Liver (tissue), 5 donors: ENCODE measurements around the gene DAO. TPM values are rescaled to one million over a fixed set of nuclear protein-coding genes. Genes with fewer than 3 reads are reported as not detected.

ENCODE experiments used
- polyA plus RNA-seq, 2 donors: library from polyadenylated mRNA; stranded (reverse) in 1 of 2; unstranded in 1 of 2; fragments of 200-250 nt in 1 of 2; fragments of >200 nt in 1 of 2; fragmentation: Nextera tagmentation in 1 of 2; extraction: Ambion mirVana in 1 of 2; gene quantifications; one replicate each; pipeline versions ENCODE4 v1.2.1 to v1.2.3, GENCODE V29; 2013 to 2015
- small RNA-seq: library from RNA; depleted of rRNA; stranded (forward); fragments of <200 nt; gene quantifications from one replicate; pipeline ENCODE3, GENCODE V24; 2014
- total RNA-seq, 2 donors: library from RNA; depleted of rRNA; stranded (reverse); fragments of >200 nt; gene quantifications; one replicate each; pipeline ENCODE4 v1.2.3, GENCODE V29; 2014
- donor health status: healthy.
- donor health status: healthy.
- donor health status: healthy.

The DAO gene
- total and polyA plus RNA-seq, 4 donors, result 0.84 to 51.4 (median 22.9) TPM

Small RNAs within 50 kb of the gene (small RNA-seq; reads per million reads assigned to genes)
- gene MIR619, result not detected
- not detected for gene RNU6-361P

Other genes starting within 250 kb of the DAO start
- gene SELPLG, start 246.2 kb upstream of the DAO start, total RNA-seq, result 1 to 10 TPM; 4.8 to 9.6 TPM
- 1 to 10 TPM; 2.1 to 4.8 TPM for gene SELPLG, start 246.2 kb upstream of the DAO start, polyA plus RNA-seq
- 10 to 100 TPM; 45.8 to 58.6 TPM for gene CORO1C, start 148.6 kb upstream of the DAO start, total RNA-seq
- gene CORO1C, start 148.6 kb upstream of the DAO start, polyA plus RNA-seq, result 10 to 100 TPM; 23.2 to 38.1 TPM
- 1 to 10 TPM; 4.7 to 8.5 TPM for gene SSH1, start 22.5 kb upstream of the DAO start, total RNA-seq
- 1 to 10 TPM; 4.5 to 5.6 TPM for gene SSH1, start 22.5 kb upstream of the DAO start, polyA plus RNA-seq
- not detected for gene SVOP, start 141.0 kb downstream of the DAO start, total RNA-seq
- under 1 TPM in 1 of 2 donors, not detected in 1; 0.10 TPM for gene SVOP, start 141.0 kb downstream of the DAO start, polyA plus RNA-seq
- 10 to 100 TPM in 1 of 2 donors, 1 to 10 TPM in 1; 6.4 to 12.1 TPM for gene USP30, start 172.5 kb downstream of the DAO start, total RNA-seq
- 10 to 100 TPM in 1 of 2 donors, 1 to 10 TPM in 1; 7.8 to 11.0 TPM for gene USP30, start 172.5 kb downstream of the DAO start, polyA plus RNA-seq
- 10 to 100 TPM in 1 of 2 donors, 1 to 10 TPM in 1; 6.8 to 24.2 TPM for gene ALKBH2, start 213.4 kb downstream of the DAO start, total RNA-seq
- 10 to 100 TPM; 15.7 to 24.7 TPM for gene ALKBH2, start 213.4 kb downstream of the DAO start, polyA plus RNA-seq
- 10 to 100 TPM in 1 of 2 donors, 1 to 10 TPM in 1; 9.4 to 22.1 TPM for gene UNG, start 217.5 kb downstream of the DAO start, total RNA-seq
- gene UNG, start 217.5 kb downstream of the DAO start, polyA plus RNA-seq, result 10 to 100 TPM; 14.1 to 15.7 TPM
- gene ACACB, start 236.5 kb downstream of the DAO start, total RNA-seq, result 100 to 1,000 TPM in 1 of 2 donors, 10 to 100 TPM in 1; 12.9 to 288 TPM
- 10 to 100 TPM; 46.5 to 57.8 TPM for gene ACACB, start 236.5 kb downstream of the DAO start, polyA plus RNA-seq